Fibroblast of lung (primary cell): ENCODE measurements around the gene KIAA2012. TPM values are rescaled to one million over a fixed set of nuclear protein-coding genes. Genes with fewer than 3 reads are reported as not detected.

ENCODE experiments used
- DNase-seq, 2 donors: peaks; one replicate each; pipeline versions ENCODE4 v3.0.0 to v3.0.0-alpha.2; 2010; ENCODE audit warnings: low read depth in 2 of 2
- H2AFZ ChIP-seq: 2 replicates; pipeline ENCODE4 v1.5.1; 2012; ENCODE audit warnings: low read length, control low read depth, inconsistent platforms
- H3K27ac ChIP-seq: 2 replicates; pipeline ENCODE4 v1.5.1; 2011; ENCODE audit warnings: low read length, control low read depth; ENCODE audit not compliant: insufficient read depth
- H3K27me3 ChIP-seq: 2 replicates; pipeline ENCODE4 v1.5.1; 2011; ENCODE audit warnings: mild to moderate bottlenecking, low read length; ENCODE audit not compliant: control insufficient read depth, insufficient read depth
- H3K36me3 ChIP-seq: 2 replicates; pipeline ENCODE4 v1.5.1; 2011; ENCODE audit warnings: low read length; ENCODE audit not compliant: control insufficient read depth, insufficient read depth
- H3K4me1 ChIP-seq: 2 replicates; pipeline ENCODE4 v1.5.1; 2011; ENCODE audit warnings: low read length; ENCODE audit not compliant: control insufficient read depth, insufficient read depth; ENCODE audit errors: extremely low read depth
- H3K4me2 ChIP-seq: 2 replicates; pipeline ENCODE4 v1.5.1; 2011; ENCODE audit warnings: low read length, control low read depth; ENCODE audit not compliant: insufficient read depth; ENCODE audit errors: extremely low read depth
- H3K4me3 ChIP-seq, 4 experiments: fragments of 200-600 bp in 1 of 4; sonication (generic) in 1 of 4; replicated peaks in 1 of 4; 2 replicates each; pipeline ENCODE4 v1.5.1; 2011 to 2016; ENCODE audit warnings: low read length in 4 of 4, low read depth in 3 of 4, mild to moderate bottlenecking in 3 of 4, control low read depth in 2 of 4, inconsistent platforms in 1 of 4, mixed read lengths in 1 of 4; ENCODE audit not compliant: insufficient read depth in 1 of 4; ENCODE audit errors: control extremely low read depth in 1 of 4
- H3K79me2 ChIP-seq: 2 replicates; pipeline ENCODE4 v1.5.1; 2012; ENCODE audit warnings: mild to moderate bottlenecking, low read length, inconsistent platforms; ENCODE audit not compliant: control insufficient read depth, insufficient read depth
- H3K9ac ChIP-seq: 2 replicates; pipeline ENCODE4 v1.5.1; 2011; ENCODE audit warnings: mild to moderate bottlenecking, low read length, control low read depth; ENCODE audit not compliant: insufficient read depth
- H3K9me3 ChIP-seq: 2 replicates; pipeline ENCODE4 v1.5.1; 2012; ENCODE audit warnings: low read depth, low read length; ENCODE audit not compliant: control insufficient read depth, insufficient read depth
- H4K20me1 ChIP-seq: 2 replicates; pipeline ENCODE4 v1.5.1; 2011; ENCODE audit warnings: low read length; ENCODE audit not compliant: control insufficient read depth, insufficient read depth; ENCODE audit errors: extremely low read depth
- EZH2 ChIP-seq: IDR thresholded peaks from 2 replicates; pipeline ENCODE4 v1.5.1; 2012; ENCODE audit warnings: low read length, control low read depth, mild to moderate bottlenecking; ENCODE audit errors: missing control alignments
- polyA plus RNA-seq, 2 donors: library from polyadenylated mRNA; depleted of rRNA in 1 of 2; stranded (reverse) in 1 of 2; unstranded in 1 of 2; fragments of >200 nt; gene quantifications; 2 replicates each; pipeline ENCODE4 v1.2.1, GENCODE V29; 2011 to 2012; ENCODE audit warnings: missing spikeins in 1 of 2
- total RNA-seq: library from RNA; depleted of rRNA; stranded (reverse); fragments of >200 nt; gene quantifications from 2 replicates; pipeline ENCODE4 v1.2.1, GENCODE V29; 2014
- TF ChIP-seq, protein P1 (sequence below), 2 donors: IDR thresholded peaks in 1 of 2; conservative IDR thresholded peaks in 1 of 2; 1 replicate in 1 of 2; 2 replicates in 1 of 2; pipeline ENCODE4 v1.5.1; 2011 to 2012; ENCODE audit warnings: low read length in 2 of 2, control low read depth in 1 of 2, inconsistent platforms in 1 of 2, low read depth in 1 of 2, mild to moderate bottlenecking in 1 of 2

KIAA2012 gene
- total and polyA plus RNA-seq, 2 donors (not counting 1 experiment from before 2014, with no cell fraction given), result 0.09 TPM; not detected in 1

DNA sequence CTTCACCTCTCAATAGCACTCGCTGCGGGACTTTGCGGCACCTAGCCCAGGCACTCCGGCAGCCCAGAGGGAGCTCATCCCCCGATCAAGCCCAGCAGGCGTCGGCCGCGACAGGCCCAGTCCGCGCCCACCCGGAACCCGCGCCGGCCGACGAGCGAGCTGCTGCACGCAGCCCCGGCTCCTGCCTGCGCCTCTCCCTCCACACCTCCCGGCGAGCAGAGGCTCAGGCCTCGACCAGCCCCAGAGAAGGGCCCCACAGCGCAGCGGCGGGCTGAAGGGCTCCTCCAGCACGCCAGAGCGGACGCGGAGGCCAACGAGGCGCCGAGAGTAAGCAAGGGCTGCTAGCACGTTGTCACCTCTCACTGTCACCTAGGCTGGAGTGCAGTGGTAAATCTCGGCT is 63.5 kb downstream of the KIAA2012 start:
- Histone ChIP-seq H3K4me3 (no peak overlapping the region), H2AFZ (no peak overlapping the region), H3K9ac (no peak overlapping the region), H3K79me2 (no peaks in the 10 kb centered on the region), H3K36me3 (no peaks in the 10 kb centered on the region), H3K4me2 (no peak overlapping the region), H3K27ac (no peak overlapping the region), H3K4me1 (peaks cover 11% of the 10 kb centered on the region), H3K9me3 (no peaks in the 10 kb centered on the region), H3K27me3 (no peaks in the 10 kb centered on the region), H4K20me1 (no peaks in the 10 kb centered on the region)
- TF ChIP-seq EZH2, result no peak
- TF ChIP-seq, protein P1, sequence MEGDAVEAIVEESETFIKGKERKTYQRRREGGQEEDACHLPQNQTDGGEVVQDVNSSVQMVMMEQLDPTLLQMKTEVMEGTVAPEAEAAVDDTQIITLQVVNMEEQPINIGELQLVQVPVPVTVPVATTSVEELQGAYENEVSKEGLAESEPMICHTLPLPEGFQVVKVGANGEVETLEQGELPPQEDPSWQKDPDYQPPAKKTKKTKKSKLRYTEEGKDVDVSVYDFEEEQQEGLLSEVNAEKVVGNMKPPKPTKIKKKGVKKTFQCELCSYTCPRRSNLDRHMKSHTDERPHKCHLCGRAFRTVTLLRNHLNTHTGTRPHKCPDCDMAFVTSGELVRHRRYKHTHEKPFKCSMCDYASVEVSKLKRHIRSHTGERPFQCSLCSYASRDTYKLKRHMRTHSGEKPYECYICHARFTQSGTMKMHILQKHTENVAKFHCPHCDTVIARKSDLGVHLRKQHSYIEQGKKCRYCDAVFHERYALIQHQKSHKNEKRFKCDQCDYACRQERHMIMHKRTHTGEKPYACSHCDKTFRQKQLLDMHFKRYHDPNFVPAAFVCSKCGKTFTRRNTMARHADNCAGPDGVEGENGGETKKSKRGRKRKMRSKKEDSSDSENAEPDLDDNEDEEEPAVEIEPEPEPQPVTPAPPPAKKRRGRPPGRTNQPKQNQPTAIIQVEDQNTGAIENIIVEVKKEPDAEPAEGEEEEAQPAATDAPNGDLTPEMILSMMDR (conservative IDR thresholded peaks at IDR 0.05 in 1 of 2, IDR thresholded peaks at IDR 0.05 in 1 of 2; ENCODE audit: low read depth in 1 of 2, low read length in 2 of 2), result no peak
- DNase-seq, result no peak

DNA sequence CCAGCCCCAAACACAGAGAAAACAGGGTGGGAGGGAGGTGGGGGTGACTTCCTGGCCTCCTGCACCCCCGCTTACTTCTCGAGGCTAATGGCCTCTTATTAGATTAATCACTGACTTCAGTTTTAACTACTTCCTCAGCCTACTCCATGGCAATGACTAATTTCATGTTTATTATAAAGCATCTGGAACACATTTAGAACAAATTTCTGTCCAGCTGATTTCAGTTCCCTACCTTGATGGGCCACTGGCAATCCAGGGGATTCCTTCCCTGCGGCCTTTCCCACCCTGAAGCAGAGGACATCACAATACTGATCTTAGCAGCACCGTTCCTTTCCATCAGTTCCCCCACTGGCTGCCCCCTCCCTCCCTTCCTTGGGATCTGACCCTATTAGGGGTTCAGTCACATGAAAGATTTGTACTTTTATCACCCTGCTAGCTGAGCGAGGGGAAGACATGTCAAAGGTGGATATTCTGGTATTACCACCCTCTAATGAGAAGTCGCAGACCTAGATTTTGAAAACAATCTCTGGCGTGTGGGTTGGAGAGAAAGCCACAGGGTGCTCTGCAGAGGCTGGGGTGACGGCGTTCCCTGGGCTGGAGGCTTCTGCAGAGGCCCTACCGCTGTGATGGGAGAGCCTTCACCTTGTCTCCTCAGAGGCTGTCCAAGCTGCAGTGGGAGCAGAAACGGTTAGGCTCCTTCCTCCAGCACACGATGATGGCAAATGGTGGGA is 67.6 kb downstream of the KIAA2012 start:
- Histone ChIP-seq H4K20me1 (no peaks in the 10 kb centered on the region), H3K9me3 (no peaks in the 10 kb centered on the region), H3K27me3 (no peaks in the 10 kb centered on the region), H3K79me2 (no peaks in the 10 kb centered on the region), H3K36me3 (no peaks in the 10 kb centered on the region), H3K9ac (no peak overlapping the region), H3K4me3 (no peak overlapping the region), H3K4me2 (no peak overlapping the region), H3K4me1 (peaks cover 11% of the 10 kb centered on the region), H2AFZ (no peak overlapping the region), H3K27ac (no peak overlapping the region)
- peak in 1 of 2 donors; percentile 82 for DNase-seq
- TF ChIP-seq, protein P1 (conservative IDR thresholded peaks at IDR 0.05 in 1 of 2, IDR thresholded peaks at IDR 0.05 in 1 of 2; ENCODE audit: low read depth in 1 of 2, low read length in 2 of 2), result no peak
- no peak for TF ChIP-seq EZH2

DNA sequence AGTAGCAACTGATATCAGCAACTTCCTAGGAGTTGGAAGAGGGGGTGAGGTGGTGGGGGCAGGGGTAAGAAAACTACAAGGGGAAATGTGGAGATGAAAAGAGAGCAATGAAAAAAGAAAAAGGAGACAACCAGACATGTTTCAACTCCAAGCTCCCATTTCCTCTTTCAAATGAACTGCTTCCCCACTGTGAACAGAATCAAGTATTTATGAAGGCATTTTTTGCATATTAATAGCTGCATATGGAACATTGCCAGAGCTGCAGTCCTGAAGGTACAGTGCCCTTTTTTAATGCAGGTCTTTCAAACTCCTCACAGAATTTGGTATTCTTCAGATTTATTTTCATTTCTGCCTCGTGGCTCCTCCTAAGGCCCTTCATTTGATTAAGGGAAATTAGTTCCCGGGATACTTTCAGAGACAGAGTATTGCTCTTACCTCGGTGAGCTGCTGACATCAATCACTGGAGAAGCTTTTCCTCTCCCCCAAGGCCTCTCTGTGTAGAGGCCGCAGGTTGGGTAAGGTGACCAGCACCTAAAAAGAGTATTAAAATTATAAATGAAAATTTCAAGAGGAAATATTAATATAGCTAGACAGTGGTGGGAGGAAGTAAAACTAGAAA is 68.4 kb downstream of the KIAA2012 start:
- no peak overlapping the region for H3K27ac ChIP-seq
- DNase-seq, result no peak
- TF ChIP-seq EZH2, result no peak
- TF ChIP-seq, protein P1 (conservative IDR thresholded peaks at IDR 0.05 in 1 of 2, IDR thresholded peaks at IDR 0.05 in 1 of 2; ENCODE audit: low read depth in 1 of 2, low read length in 2 of 2), result no peak
- H3K9me3 ChIP-seq, result no peaks in the 10 kb centered on the region
- H3K4me3 ChIP-seq, result no peak overlapping the region
- no peaks in the 10 kb centered on the region for H3K27me3 ChIP-seq
- H3K36me3 ChIP-seq, result no peaks in the 10 kb centered on the region
- no peaks in the 10 kb centered on the region for H3K79me2 ChIP-seq
- H3K9ac ChIP-seq, result no peak overlapping the region
- no peak overlapping the region for H3K4me2 ChIP-seq
- no peak overlapping the region for H2AFZ ChIP-seq
- H4K20me1 ChIP-seq, result no peaks in the 10 kb centered on the region
- peaks cover 9% of the 10 kb centered on the region for H3K4me1 ChIP-seq
